C1 segment of cervical spinal cord (tissue), 14 donors: Measurements from ENCODE around the gene FGFR3.
A peak's percentile ranks its signal among the peaks of the same experiment; 100 is the strongest.

Experiments
- DNase-seq, 14 donors: peaks; one replicate each; lab custom pipeline; 2025; lab: John Stamatoyannopoulos, UW

The FGFR3 gene

DNA sequence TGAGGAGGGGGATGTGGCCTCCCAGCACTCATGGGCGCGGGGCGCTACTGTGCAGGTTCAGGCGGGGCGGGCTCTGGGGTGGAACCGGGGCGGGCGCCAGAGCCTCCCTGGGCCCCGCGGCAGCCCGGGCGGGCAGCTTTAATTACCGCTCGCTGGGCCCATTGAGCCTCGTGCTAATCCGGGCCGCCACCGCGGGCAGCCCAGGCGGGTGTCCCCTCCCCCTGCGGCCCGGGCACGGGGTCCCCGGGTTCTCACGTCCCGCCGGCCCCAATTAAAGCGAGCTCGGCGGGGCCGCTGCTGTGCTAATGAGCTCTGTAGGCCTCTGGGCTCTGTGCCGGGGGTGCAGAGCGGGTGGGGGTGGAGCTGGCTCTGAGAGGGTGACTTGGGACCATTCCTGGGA is 22.8 kb upstream of the FGFR3 start:
- peak in 2 of 14 donors; percentile 20 to 43 for DNase-seq

DNA sequence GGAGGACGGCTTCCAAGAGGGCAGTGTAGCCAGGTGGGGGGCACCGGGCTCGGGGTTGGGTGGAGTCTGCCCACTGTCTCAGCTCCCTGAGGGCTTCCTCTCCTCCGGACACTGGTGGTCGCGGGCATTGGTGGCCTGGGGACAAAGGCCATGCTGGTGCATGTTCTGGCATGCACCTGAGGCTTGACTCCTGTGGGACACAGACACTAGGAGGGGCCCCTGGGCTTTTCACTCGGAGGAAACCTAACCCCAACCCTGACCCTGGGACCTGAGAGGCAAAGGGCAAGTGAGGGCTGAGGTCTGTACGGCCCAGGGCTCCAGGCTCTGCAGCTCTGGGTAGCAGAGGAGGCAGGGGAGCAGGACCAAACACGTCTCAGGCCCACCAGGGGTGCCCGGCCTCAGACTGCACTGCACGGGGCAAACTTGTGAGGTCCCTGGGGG is 22.3 kb upstream of the FGFR3 start:
- DNase-seq: no peak

DNA sequence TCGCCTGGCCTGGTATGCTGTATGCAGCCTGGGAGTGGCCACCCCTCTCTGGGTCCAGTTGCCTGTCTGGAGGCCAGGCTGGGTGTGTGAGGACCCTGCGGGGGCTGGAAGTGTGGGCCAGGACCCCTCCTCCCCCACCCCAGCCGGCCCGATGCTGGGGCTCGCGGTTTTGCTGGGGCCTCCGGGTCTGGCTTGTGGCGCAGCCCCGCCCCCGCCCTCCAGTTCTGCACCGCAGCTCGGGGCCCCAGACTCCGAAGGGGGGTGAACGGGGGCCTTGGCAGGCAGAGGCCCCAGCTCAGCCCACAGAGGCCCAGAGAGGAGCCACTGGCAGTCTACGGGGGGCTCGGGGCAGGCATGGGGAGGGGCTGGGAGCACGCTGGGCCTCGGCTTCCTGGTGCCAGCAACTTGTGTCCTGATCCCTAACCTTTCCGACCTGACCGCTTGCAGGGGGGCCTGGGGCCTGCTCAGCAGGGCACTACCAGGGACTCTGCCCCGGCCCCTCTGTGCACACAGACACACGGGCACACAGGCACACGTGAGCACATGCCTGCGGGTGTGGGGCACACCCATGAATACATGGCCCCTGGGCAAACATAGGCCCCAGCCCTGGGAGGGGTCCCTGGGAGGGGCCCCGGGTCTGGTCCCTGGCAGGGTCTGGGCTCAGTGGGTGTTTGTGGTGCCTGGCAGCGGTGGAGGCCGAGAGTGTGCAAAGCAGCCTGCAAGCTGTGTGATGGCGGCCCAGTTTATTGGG is 21.4 kb upstream of the FGFR3 start:
- peak in 1 of 14 donors; percentile 27 for DNase-seq

DNA sequence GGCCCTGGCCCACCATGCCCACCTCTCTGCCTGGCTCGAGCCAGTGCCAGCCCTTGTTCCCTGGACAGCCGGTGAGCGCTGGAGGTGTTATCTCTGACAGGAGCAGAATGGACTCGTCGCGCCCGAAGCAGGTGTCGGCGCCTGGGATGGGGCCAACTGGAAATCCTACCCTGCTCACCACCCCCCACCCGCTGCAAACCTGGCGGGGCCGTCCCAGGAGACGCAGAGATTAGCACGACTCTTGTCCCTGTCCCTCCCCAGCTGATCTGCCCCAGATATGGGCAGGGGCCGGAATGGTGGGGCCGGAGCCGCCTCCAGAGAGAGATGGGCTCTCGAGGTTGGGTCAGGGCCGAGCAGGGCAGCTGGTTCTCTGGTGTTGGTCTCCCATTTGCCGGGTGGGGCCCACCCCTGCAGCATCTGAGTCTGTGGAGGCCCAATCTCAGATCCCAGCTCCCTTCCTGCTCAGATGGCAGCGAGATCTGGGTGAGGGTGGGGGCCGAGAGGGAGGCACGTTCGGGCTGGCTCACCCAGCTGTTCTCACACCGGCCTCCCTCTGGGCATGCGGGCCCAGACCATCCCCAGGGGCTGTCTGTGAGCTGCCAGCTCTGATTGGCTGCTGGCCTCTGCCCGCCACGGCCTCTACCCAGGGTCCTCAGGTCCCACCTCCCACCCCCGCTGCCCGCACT is 20.1 kb upstream of the FGFR3 start:
- DNase-seq: no peak

DNA sequence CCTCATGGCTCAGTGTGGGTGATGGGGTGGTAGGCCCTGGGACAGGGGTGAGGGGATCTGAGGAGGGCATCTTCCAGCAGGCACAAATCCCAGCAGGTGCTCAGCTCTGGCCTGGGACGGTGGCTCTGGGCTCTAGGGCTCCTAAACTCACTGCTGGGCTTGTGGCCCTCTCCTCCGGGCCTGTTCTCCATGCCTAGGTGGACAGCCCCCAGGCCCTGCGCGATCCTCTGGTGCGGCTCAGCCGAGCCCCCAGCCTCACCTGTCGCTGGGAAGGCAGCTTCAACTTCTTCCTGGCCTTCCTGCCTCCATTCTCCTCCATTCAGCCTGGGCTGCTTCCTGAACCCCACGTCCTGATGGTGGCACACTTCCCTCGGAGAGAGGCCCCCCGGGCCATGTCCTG is 19.3 kb upstream of the FGFR3 start:
- DNase-seq: no peak

DNA sequence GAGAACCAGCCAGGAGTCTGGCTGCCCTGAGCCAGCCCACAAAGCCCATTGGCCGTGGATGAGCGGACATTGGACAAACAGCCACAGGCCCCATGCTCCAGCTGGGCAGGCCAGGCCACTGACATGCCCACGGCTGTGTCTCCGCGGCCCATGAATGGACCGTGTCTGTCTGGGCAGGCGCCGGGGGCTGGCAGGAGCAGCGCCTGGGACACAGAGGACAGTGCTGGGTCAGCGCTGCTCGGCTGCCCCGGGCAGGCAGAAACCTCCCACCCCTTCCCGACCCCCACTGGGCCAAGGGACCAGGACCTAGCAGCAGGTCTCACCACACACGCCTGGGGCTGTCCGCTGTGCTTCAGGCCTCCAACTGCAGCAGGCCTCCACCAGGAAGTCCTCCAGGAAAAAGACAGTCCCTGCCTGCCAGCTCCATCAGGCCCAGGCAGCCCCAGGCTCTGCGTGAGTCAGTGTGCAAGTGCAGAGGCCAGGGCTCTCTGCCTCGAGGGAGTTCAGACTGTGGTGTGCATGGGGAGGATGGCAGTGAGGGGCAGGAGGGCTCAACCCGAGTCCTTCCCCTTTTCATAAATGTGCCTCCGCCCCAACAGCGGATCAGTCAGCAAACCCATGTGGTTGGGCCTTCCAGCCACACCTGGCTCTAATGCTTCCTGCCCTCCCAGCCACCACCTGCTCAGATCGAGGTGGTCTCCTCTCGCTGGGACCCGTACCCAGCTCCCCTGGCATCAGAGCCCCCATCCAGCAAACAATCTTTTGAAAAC is 17.2 kb upstream of the FGFR3 start:
- DNase-seq: peak in 10 of 14 donors; percentile 41 to 86 (median 72)

DNA sequence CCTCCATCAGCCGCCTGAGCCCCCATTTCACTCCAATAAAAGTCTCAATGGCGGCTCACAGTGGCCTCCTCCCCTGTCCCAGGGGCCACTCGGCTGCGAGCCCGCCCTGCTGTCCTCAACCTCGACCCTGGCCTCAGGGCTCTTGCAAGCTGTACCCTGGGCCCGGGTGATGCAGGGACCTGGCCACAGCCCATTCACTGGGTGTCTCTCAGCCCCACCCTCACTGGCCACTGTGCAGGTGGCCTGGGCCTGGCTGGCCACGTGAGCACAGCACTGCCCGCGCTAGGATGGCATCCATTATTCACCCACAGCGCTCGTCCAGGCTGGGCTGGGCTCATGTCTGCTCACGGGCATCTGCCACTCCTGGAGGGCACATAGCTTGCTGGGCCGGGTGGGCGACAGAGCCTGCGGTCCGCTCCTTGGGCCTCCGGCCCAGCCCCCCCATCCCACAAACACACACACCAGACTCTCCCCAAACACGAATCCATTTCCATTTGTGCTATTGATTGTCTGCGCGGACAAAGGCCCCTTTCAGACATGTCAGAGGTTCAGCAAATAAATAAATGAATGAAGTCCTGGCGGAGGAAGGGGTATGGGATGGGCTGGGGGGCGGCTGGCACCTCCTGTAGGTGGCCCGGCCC is 16.5 kb upstream of the FGFR3 start:
- peak in 5 of 14 donors; percentile 31 to 66 (median 44) for DNase-seq

DNA sequence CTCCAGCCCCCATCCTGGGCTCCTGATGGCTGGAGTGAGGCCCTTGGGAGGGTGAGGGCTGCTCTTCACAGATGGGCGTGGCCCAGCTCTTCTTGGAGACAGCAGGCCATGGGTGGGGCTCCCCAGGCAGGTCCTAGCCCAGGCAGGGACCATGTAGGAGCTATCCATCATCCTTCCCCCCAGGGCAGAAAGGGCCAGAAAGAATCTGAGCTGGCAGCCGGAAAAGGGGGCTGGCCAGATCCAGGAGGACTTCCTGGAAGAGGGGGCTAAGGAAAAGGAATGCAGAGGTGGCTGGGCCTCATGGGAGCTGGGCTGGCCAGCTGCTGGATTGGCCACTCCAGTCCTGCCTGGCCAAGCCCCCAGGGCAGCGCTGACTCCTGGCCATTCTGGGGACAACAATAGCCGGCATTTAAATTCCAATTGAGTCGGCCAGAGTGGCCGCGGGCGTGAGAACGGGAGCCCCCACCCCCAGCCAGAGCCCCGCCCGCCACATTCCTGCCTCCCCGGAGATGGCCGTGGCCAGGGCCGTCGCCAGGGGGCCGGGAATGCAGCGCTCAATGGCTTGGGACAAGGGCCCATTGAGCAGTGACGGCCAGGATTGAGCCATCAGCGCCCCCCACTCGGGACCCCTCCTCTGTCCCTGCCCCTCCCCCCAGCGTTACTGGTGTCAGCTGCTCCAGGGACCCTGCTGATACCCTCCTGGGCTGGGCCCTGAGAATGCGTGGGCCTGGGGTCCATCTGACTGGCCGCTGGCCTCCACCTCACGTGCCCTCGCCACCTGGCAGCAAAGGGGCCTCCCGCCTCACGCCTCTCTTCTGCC is 15.1 kb upstream of the FGFR3 start:
- DNase-seq: peak in 8 of 14 donors; percentile 27 to 75 (median 60)

DNA sequence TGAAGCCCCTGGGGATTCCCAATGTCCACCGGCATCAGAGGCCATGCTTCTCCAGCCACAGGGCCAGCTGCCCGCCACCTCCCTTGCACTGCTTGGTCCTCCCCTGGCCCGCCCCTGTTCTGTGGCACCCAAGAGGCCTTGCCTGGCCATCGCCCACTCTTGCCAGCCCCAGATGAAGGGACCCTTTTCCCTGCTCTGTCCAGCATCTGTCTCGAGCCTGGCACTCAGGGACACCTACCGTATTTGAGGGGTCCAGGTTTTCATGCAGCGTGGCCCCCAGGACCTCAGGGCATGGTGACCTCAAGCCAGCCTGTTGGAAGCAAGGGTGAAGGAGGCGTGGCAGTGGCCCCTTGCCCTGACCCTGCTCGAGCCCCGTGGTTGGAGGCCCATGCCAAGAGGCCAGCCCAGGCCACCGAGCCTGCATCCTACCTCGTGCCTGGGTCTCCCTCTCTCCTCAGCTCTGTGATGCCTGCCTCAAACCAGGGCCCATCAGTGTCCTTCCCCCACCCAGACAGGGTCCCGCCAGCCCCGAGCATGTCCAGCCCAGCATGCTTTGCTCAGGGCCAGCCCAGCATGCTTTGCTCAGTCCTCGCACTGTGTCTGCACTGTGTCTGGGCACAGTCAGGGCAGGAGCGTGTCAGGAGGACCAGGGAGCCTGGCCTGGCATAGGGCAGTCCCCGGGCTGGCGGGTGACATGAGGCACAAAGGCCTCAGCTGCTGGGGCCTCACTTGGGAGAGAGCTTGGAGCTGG is 14.3 kb upstream of the FGFR3 start:
- peak in 3 of 14 donors; percentile 36 to 64 (median 51) for DNase-seq

DNA sequence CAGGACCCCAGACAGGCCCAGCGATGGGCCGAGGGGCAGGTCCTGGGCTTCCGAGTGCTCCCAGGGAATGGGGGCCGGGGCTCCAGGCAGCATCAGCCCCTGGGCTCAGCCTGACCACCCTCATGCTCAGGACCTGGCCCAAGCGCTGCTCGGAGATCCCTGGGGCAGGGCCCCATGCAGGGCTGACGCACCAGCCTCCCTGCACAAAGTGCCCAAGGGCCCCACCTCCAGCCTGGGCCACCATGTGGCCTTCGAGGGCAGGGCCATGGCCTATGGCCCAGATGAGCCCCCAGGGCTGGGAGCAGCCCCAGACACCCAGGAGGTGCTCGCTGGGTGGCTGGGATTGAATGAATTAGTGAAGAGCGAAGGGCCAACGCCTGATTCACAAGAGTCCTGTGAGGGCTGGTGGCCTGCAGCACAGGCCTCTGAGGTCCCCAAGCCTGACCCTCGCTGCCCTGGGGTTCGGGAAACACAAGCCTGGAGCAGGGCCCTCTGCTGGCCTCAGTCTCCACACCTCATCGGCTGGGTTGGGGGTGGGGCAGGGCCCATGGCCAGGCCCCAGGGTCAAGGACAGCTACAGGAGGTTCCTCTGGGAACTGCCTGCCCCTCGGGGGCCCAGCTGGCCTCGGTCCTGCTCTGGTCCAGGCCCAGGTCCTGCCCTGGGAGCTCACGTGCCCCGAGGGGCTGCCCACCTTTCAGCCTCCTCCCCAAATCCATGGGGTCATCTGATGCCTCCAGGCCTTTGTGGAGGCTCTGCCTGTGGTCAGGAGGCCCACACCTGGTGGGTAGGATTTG is 13.3 kb upstream of the FGFR3 start:
- peak in 1 of 14 donors; percentile 53 for DNase-seq

DNA sequence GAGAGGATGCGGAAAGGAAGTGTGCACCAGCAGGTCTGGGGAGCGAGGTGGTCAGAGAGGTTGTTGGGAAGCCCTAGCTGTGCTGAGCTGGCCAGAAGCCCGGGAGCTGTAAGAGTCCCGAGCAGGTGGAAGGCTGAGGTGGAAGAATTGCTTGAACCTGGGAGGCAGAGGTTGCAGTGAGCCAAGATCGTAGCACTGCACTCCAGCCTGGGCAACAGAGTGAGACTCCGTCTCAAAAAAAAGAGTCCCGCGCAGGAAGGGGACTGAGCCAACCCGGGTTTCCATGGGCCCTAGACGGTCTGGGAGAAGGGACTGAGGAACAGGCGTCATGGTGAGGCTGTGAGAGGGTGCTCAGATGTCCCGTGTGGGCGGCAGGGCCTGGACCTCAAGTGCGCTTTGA is 12.7 kb upstream of the FGFR3 start:
- no peak for DNase-seq

DNA sequence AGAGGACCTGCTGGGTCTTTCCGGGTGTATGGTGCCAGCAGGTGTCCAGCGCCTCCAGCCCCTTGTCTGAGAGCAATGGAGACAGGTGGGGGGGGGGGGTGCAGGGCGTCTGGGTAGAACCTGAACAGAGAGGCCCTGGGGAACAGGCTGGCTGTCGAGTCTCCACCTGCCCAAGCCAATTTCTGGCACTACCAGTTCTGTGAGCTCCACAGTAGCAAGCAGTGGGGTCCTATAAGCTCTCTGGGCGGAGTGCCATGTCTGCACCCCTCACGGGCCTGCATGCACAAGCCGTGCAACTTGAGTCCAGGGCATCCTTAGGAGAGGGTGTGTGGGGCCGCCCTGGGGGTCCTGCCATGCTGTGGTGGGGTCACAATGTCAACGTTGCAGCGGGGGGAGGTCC is 10.1 kb upstream of the FGFR3 start:
- no peak for DNase-seq

DNA sequence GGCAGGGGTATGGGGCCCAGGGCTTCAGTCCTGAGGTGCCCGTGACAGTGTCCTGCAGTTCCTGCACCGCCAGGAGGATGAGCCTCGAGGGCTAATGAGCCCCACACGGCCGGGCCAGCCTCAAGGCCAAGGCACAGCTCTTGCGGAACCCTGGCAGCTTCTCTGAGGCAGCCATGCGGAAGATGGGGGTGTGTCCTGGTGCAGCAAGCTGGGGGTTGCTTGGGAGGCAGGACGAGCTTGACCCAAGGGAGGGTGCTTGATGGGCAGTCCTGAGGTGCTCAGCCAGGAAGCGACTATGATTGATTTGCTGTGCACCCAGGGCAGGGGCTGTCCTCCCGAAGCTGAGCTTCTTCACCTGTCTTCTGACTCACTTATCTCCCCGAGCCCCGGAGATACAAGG is 9.1 kb upstream of the FGFR3 start:
- DNase-seq: peak in 2 of 14 donors; percentile 15 to 30

DNA sequence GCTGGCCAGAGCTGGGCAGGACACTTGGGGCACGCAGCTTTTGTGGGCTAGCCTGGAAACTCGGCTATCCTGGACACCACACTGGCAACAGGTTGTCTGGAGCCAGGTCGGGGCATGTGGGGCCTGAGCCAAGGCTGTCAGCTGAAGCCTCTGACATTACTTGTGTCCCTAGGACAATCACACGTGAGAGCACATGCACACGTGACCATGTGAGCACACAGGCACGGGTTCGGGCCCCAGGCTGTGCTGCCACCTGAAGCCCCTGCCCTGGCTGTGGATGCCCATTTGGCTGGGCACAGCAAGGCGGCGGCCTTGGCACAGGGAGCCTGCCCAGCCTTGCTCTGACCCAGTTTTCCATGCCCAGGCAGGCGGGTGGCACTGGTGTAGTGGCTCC is 8.7 kb upstream of the FGFR3 start:
- DNase-seq: peak in 5 of 14 donors; percentile 42 to 66 (median 57)

DNA sequence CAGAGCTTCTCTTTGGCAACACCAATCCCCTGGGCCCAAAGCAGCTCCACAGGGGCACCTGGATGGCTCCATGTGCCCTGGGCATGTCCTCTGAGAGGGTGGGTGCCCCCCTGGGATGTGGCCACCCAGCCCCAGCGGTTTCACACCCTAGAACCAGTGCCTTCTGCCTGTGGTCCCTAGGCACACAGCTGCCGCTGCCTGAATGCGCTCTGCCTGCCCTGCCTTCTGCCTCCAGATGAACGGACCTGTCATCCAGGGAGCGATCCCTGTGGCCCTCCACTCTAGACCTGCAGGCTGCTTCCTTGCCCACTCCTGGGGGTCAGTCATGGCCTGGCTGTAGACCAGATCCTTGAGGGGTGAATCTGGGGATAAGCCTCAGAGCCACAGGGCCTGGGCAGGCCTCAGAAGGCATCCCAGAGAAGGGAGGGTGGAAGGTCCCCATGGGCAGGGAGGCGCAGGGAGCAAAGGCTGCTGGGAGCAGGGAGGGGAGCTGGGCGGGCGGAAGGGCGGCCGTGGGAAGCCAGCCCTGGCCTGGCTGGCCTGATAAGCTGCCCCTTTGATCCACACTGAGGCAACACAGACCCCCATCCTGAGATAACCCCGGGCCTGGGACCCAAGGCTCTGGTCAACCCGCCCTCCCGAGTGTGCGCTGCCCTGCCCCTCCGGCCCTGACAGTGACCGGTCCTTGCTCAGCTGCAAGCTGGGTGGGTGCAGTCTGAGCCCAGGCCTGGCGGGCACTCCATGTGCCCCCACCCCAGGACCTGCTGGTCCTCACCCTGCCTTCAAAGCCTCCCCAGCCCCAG is 8.1 kb upstream of the FGFR3 start:
- peak in 7 of 14 donors; percentile 24 to 62 (median 48) for DNase-seq

DNA sequence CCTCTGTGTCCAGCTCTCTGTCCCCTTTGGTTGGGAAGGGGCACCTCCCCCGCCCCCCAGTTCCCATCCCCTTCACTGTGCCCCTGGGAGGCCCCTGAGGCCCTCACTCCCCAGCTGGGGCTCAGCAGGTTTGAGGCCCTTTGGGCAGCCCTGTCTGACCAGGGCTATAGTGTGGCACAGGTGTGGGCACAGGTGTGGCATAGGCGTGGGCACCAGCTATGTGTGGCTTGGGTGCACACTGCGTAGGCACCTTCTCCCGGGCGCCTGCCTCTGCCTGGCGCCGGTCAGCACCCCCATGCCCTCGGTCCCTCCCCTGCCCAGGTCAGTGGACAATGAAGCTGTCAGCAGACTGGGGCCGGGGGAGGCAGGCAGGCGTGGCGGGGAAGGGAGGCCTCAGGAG is 7.5 kb upstream of the FGFR3 start:
- no peak for DNase-seq

DNA sequence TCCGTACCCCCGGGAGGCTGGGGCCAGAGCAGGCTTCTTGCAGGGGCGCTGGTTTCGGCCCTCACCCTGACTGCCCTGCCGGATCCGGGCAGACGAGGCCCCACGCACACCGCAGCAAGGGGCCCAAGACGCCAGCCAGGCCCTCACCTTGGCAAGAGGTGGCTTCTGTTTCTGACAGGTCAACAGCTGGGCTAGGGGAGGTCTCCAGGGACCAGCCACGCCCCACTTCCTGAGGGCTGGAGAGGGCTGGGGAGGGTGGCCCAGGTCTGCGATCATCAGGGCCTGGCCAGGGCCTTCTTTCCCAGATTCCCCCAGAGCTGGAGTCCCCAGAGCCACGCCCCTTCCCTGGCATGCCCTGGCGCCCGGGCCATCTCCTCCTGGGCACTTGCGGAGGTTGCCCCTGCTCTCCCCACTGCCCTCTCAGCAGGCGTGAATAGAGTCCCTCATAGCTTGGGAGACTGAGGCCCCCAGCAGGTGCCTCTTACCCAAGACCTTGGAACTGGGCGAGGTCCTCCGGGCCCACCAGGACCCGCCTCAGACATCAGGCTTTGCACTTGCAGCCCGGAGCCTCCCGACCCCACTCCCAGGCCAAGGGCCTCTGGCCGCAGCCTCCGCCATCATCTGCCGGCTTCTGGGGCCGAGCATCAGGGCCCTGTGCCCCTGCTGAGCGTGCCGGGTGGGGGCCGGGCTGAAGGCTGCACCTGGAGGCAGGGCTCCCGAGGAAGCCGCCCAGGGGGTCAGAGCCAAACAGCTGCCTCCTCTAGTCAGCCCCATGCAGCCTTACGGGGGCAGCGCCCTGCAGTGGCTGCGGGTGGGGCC is 6.3 kb upstream of the FGFR3 start:
- DNase-seq: no peak
